ENCODE results near the gene TAF10. TPM values are rescaled to one million over a fixed set of nuclear protein-coding genes. Genes with fewer than 3 reads are reported as not detected.

Gene TAF10
- polyA plus RNA-seq, 1 of the 3 experiments (the other 2 are of a cell fraction): 213 TPM

DNA sequence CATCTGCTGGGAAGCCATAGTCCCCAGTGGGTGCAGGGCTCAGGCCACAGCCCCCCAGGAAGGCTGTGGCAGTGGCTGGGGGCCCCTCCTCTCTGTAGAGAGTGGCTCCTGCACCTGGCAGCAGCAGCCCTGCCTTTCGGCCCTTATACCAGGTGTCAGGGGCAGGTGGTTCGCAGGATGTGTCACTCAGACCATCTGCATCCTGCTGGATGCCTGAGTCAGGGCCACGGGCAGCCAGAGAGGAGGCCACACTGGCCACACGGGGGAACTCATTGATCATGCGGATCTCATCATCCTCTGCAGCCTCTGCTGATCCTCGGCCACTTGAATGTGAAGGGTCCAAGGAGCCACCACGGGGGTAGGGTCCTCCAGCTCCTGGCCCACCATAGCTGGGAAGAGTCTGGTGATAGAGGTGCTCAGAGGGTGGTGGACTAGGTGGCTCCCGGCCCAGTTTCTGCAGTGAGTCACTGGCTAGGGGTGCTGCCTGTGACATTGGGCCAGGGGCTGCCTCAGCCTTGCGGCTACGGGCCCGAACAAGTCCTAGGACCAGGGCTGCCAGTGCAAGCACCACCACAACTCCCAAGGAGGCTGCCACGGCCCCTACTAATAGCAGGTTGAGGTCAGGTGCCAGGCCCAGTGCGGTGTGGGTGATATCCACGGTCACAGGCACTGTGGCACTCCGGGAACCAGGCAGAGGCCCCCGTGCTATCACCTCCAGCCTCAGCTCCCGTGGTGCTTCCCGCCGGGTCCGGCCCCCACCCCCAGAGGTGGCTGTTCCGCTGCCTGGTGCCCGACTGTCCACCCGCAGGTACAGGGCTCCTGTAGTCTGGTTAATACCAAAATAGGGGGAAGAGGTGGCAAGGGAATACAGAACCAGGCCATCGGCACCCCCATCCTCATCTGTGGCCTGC is 10.5 kb upstream of the TAF10 start:
- peaks cover 3% of the 10 kb centered on the region for H3F3A ChIP-seq (replicated peaks; ENCODE audit: insufficient read depth)
- no peak overlapping the region for H3K4me2 ChIP-seq
- WGBS (ENCODE audit: low lambda C conversion rate): 58% methylated on average over 7 of the region's 24 CpGs
- H3K9me3 ChIP-seq: no peaks in the 10 kb centered on the region
- ChIA-PET CTCF (interaction anchor here (1.3 to 2.4 kb wide), 7 partner anchors 10 to 243 kb away, joined by 3 to 11 read pairs (median 6); partner anchors contain the start of genes MRPL17 and TAF10), POLR2A (interaction anchor here (1.0 to 4.5 kb wide), 4 partner anchors 8 to 24 kb away, joined by 3 to 29 read pairs (median 8); partner anchors contain the start of gene TAF10)
- H3K36me3 ChIP-seq (replicated peaks in 1 of 2; ENCODE audit: control insufficient read depth in 1 of 2, insufficient read depth in 2 of 2, low read length in 1 of 2): peaks cover 0 to 7% of the 10 kb centered on the region in 2 experiments
- H3K4me3 ChIP-seq (ENCODE audit: low read depth in 2 of 2, low read length in 1 of 2): no peak overlapping the region
- peaks cover 7 to 9% of the 10 kb centered on the region in 2 experiments; a peak in 3 of 4 replicates for H3K4me1 ChIP-seq (ENCODE audit: control insufficient read depth in 1 of 2, insufficient read depth in 2 of 2, low read depth in 1 of 2, low read length in 1 of 2)
- H3K79me2 ChIP-seq (ENCODE audit: insufficient read depth): peaks cover 14% of the 10 kb centered on the region; the same call in 1 of the 2 replicates
- H3K9me2 ChIP-seq: no peaks in the 10 kb centered on the region
- H3K27ac ChIP-seq (ENCODE audit: low read depth in 2 of 2, low read length in 1 of 2): no peak overlapping the region
- no peak for TF ChIP-seq RXRA (IDR thresholded peaks at IDR 0.05; ENCODE audit: borderline replicate concordance, low read depth)
- TF ChIP-seq RAD21 (IDR thresholded peaks at IDR 0.05; ENCODE audit: low read length): no peak
- no peak for TF ChIP-seq RCOR1 (IDR thresholded peaks at IDR 0.05; ENCODE audit: low read length)
- TF ChIP-seq FOXM1 (IDR thresholded peaks at IDR 0.05; ENCODE audit: low read depth): no peak
- TF ChIP-seq, protein P1, sequence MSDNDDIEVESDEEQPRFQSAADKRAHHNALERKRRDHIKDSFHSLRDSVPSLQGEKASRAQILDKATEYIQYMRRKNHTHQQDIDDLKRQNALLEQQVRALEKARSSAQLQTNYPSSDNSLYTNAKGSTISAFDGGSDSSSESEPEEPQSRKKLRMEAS (IDR thresholded peaks at IDR 0.05; ENCODE audit: low read depth): no peak
- no peak for TF ChIP-seq EZH2phosphoT487 (IDR thresholded peaks at IDR 0.05; ENCODE audit: borderline replicate concordance, low read depth)
- no peak for TF ChIP-seq SIN3A (IDR thresholded peaks at IDR 0.05; ENCODE audit: borderline replicate concordance, low read depth, low read length)
- TF ChIP-seq MXI1 (IDR thresholded peaks at IDR 0.05; ENCODE audit: low read depth, low read length): no peak
- TF ChIP-seq, protein P2, sequence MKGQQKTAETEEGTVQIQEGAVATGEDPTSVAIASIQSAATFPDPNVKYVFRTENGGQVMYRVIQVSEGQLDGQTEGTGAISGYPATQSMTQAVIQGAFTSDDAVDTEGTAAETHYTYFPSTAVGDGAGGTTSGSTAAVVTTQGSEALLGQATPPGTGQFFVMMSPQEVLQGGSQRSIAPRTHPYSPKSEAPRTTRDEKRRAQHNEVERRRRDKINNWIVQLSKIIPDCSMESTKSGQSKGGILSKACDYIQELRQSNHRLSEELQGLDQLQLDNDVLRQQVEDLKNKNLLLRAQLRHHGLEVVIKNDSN (IDR thresholded peaks at IDR 0.05; ENCODE audit: borderline replicate concordance, low read depth): no peak
- TF ChIP-seq CHD2 (IDR thresholded peaks at IDR 0.05; ENCODE audit: low read length, partially characterized antibody): no peak
- DNase-seq: no peak
- no peak overlapping the region for H2AFZ ChIP-seq (ENCODE audit: low read depth)
- no peaks in the 10 kb centered on the region for H4K20me1 ChIP-seq (ENCODE audit: insufficient read depth)
- no peaks in the 10 kb centered on the region for H3K27me3 ChIP-seq (ENCODE audit: insufficient read depth)
- no peak overlapping the region for H3K9ac ChIP-seq

DNA sequence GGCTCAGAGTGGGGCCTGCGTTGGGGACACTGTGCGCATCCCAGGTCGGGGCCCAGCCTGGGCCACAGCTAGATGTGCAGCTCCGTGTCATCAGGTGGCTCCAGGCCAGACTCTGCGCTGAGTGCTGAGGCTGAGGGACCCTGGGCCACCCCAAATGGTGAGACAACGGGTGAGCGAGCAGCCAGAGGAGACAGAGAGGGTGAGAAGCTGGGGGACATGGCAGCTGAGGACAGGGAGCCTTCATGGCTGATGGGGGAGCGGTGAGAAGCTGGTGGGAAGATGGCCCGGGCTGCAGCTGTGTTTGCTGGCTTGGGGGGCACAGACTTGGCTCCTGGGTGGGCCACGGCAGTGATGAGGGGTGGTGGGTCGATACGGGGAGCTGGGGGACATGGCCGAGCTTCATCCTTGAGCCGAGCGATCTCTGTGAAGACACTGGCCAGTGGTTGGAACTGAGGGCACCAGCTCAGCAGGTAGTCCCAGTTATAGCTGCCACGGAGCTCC is 9.7 kb upstream of the TAF10 start:
- no peaks in the 10 kb centered on the region for H4K20me1 ChIP-seq (ENCODE audit: insufficient read depth)
- no peak overlapping the region for H3K4me3 ChIP-seq (ENCODE audit: low read depth in 2 of 2, low read length in 1 of 2)
- H3K36me3 ChIP-seq (replicated peaks in 1 of 2; ENCODE audit: control insufficient read depth in 1 of 2, insufficient read depth in 2 of 2, low read length in 1 of 2): peaks cover 0 to 3% of the 10 kb centered on the region in 2 experiments
- H3K27me3 ChIP-seq (ENCODE audit: insufficient read depth): no peaks in the 10 kb centered on the region
- H3F3A ChIP-seq (replicated peaks; ENCODE audit: insufficient read depth): peaks cover 3% of the 10 kb centered on the region
- H3K9me3 ChIP-seq: no peaks in the 10 kb centered on the region
- peaks cover 15% of the 10 kb centered on the region; the same call in 1 of the 2 replicates for H3K79me2 ChIP-seq (ENCODE audit: insufficient read depth)
- ChIA-PET POLR2A (interaction anchor here (1.5 to 4.5 kb wide), 3 partner anchors 9 to 25 kb away, joined by 4 to 29 read pairs (median 11); partner anchors contain the start of gene TAF10), CTCF (interaction anchor here (0.6 to 2.4 kb wide), 10 partner anchors 9 to 242 kb away, joined by 3 to 11 read pairs (median 4); partner anchors contain the start of genes MRPL17 and TAF10)
- H3K27ac ChIP-seq (ENCODE audit: low read depth in 2 of 2, low read length in 1 of 2): no peak overlapping the region
- peaks cover 7 to 9% of the 10 kb centered on the region in 2 experiments; a peak in 3 of 4 replicates for H3K4me1 ChIP-seq (ENCODE audit: control insufficient read depth in 1 of 2, insufficient read depth in 2 of 2, low read depth in 1 of 2, low read length in 1 of 2)
- DNase-seq: no peak
- no peak overlapping the region for H2AFZ ChIP-seq (ENCODE audit: low read depth)
- WGBS (ENCODE audit: low lambda C conversion rate): 72% methylated on average over 12 of the region's 16 CpGs
- no peak overlapping the region for H3K4me2 ChIP-seq
- no peak overlapping the region for H3K9ac ChIP-seq
- H3K9me2 ChIP-seq: no peaks in the 10 kb centered on the region
- TF ChIP-seq GATA2 (CRISPR knock-in tag; IDR thresholded peaks at IDR 0.05) (no peak), SMC3 (IDR thresholded peaks at IDR 0.05; ENCODE audit: low read depth, low read length) (no peak), RXRA (IDR thresholded peaks at IDR 0.05; ENCODE audit: borderline replicate concordance, low read depth) (no peak), FOSL2 (IDR thresholded peaks at IDR 0.05; ENCODE audit: borderline replicate concordance, low read depth) (no peak), NFIC (IDR thresholded peaks at IDR 0.05; ENCODE audit: borderline replicate concordance) (no peak), YY1 (IDR thresholded peaks at IDR 0.05; ENCODE audit: low read depth) (no peak)
- TF ChIP-seq, protein P3, sequence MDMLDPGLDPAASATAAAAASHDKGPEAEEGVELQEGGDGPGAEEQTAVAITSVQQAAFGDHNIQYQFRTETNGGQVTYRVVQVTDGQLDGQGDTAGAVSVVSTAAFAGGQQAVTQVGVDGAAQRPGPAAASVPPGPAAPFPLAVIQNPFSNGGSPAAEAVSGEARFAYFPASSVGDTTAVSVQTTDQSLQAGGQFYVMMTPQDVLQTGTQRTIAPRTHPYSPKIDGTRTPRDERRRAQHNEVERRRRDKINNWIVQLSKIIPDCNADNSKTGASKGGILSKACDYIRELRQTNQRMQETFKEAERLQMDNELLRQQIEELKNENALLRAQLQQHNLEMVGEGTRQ (IDR thresholded peaks at IDR 0.05; ENCODE audit: borderline replicate concordance, low read depth, low read length): no peak
- TF ChIP-seq, protein P4, sequence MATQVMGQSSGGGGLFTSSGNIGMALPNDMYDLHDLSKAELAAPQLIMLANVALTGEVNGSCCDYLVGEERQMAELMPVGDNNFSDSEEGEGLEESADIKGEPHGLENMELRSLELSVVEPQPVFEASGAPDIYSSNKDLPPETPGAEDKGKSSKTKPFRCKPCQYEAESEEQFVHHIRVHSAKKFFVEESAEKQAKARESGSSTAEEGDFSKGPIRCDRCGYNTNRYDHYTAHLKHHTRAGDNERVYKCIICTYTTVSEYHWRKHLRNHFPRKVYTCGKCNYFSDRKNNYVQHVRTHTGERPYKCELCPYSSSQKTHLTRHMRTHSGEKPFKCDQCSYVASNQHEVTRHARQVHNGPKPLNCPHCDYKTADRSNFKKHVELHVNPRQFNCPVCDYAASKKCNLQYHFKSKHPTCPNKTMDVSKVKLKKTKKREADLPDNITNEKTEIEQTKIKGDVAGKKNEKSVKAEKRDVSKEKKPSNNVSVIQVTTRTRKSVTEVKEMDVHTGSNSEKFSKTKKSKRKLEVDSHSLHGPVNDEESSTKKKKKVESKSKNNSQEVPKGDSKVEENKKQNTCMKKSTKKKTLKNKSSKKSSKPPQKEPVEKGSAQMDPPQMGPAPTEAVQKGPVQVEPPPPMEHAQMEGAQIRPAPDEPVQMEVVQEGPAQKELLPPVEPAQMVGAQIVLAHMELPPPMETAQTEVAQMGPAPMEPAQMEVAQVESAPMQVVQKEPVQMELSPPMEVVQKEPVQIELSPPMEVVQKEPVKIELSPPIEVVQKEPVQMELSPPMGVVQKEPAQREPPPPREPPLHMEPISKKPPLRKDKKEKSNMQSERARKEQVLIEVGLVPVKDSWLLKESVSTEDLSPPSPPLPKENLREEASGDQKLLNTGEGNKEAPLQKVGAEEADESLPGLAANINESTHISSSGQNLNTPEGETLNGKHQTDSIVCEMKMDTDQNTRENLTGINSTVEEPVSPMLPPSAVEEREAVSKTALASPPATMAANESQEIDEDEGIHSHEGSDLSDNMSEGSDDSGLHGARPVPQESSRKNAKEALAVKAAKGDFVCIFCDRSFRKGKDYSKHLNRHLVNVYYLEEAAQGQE (IDR thresholded peaks at IDR 0.05; ENCODE audit: low read depth, low read length): no peak
- TF ChIP-seq, protein P2 (IDR thresholded peaks at IDR 0.05; ENCODE audit: borderline replicate concordance, low read depth): no peak

All from SK-N-SH (cell line).